Liver (tissue), 9 donors: ENCODE data around the gene AKR1C8. TPM values are rescaled to one million over a fixed set of nuclear protein-coding genes. Genes with fewer than 3 reads are reported as not detected.
"Not testable (repeated sequence)": the region's sequence is repeated elsewhere in the genome, so short reads cannot be mapped to it uniquely, and the experiment has no call there.

Experiments
- DNase-seq: peaks from one replicate; pipeline ENCODE4 v3.0.0-alpha.2; 2017; ENCODE audit warnings: low spot score
- H3K27ac ChIP-seq, 2 donors: one replicate each; pipeline ENCODE4 v1.7.0; 2013; ENCODE audit warnings: inconsistent platforms in 2 of 2, low read length in 2 of 2, control low read depth in 1 of 2, low read depth in 1 of 2, mild to moderate bottlenecking in 1 of 2
- H3K27me3 ChIP-seq, 4 donors: one replicate each; pipeline versions ENCODE4 v1.6.1 to v1.7.0; 2013; ENCODE audit warnings: low read length in 3 of 4, inconsistent platforms in 1 of 4, mild to moderate bottlenecking in 1 of 4, moderate library complexity in 1 of 4; ENCODE audit not compliant: control insufficient read depth in 4 of 4, insufficient read depth in 4 of 4
- H3K36me3 ChIP-seq, 4 donors: one replicate each; pipeline versions ENCODE4 v1.6.1 to v1.7.0; 2013; ENCODE audit warnings: low read length in 3 of 4, mild to moderate bottlenecking in 3 of 4, low read depth in 1 of 4, moderate library complexity in 1 of 4; ENCODE audit not compliant: control insufficient read depth in 4 of 4, insufficient read depth in 3 of 4
- H3K4me1 ChIP-seq, 4 donors: one replicate each; pipeline versions ENCODE4 v1.6.1 to v1.7.0; 2013; ENCODE audit warnings: low read length in 3 of 4, mild to moderate bottlenecking in 3 of 4, moderate library complexity in 1 of 4; ENCODE audit not compliant: control insufficient read depth in 4 of 4, insufficient read depth in 4 of 4
- H3K4me3 ChIP-seq, 3 donors: one replicate each; pipeline versions ENCODE4 v1.6.1 to v1.7.0; 2013; ENCODE audit warnings: low read length in 3 of 3, control low read depth in 1 of 3, low read depth in 1 of 3, mild to moderate bottlenecking in 1 of 3
- H3K9ac ChIP-seq, 2 donors: one replicate each; pipeline ENCODE4 v1.7.0; 2013; ENCODE audit warnings: low read length in 2 of 2, mild to moderate bottlenecking in 2 of 2, moderate library complexity in 2 of 2, control low read depth in 1 of 2, low read depth in 1 of 2
- H3K9me3 ChIP-seq, 4 donors: one replicate each; pipeline versions ENCODE4 v1.6.1 to v1.7.0; 2013; ENCODE audit warnings: low read length in 3 of 4; ENCODE audit not compliant: control insufficient read depth in 4 of 4
- CTCF ChIP-seq: fragments of 150-350 bp; IDR thresholded peaks from 2 replicates; pipeline ENCODE4 v1.5.1; 2017; ENCODE audit warnings: improper control_type of control experiment, low read depth, low read length; ENCODE audit not compliant: missing input control
- EGR1 ChIP-seq, 2 donors: IDR thresholded peaks; 2 replicates each; pipeline ENCODE4 v1.6.1; 2016 to 2018; ENCODE audit warnings: antibody characterized with exemption in 2 of 2, low read depth in 2 of 2
- FOXA1 ChIP-seq: IDR thresholded peaks from 2 replicates; pipeline ENCODE4 v1.6.1; 2016; ENCODE audit warnings: antibody characterized with exemption
- FOXA2 ChIP-seq: IDR thresholded peaks from 2 replicates; pipeline ENCODE4 v1.6.1; 2016; ENCODE audit warnings: antibody characterized with exemption
- GABPA ChIP-seq, 2 donors: IDR thresholded peaks in 1 of 2; conservative IDR thresholded peaks in 1 of 2; 2 replicates each; pipeline ENCODE4 v1.6.1; 2016; ENCODE audit warnings: antibody characterized with exemption in 2 of 2, mild to moderate bottlenecking in 1 of 2, moderate library complexity in 1 of 2
- HNF4A ChIP-seq, 2 donors: conservative IDR thresholded peaks; 2 replicates each; pipeline ENCODE4 v1.6.1; 2016; ENCODE audit warnings: antibody characterized with exemption in 2 of 2, mild to moderate bottlenecking in 2 of 2
- HNF4G ChIP-seq: IDR thresholded peaks from 2 replicates; pipeline ENCODE4 v1.6.1; 2016; ENCODE audit warnings: antibody characterized with exemption
- JUND ChIP-seq, 2 donors: IDR thresholded peaks; 2 replicates each; pipeline ENCODE4 v1.6.1; 2016; ENCODE audit warnings: antibody characterized with exemption in 2 of 2
- MAX ChIP-seq: IDR thresholded peaks from 2 replicates; pipeline ENCODE4 v1.6.1; 2016; ENCODE audit warnings: antibody characterized with exemption
- NR2F2 ChIP-seq: IDR thresholded peaks from 2 replicates; pipeline ENCODE4 v1.6.1; 2016; ENCODE audit warnings: antibody characterized with exemption
- RAD21 ChIP-seq, 2 donors: IDR thresholded peaks; 2 replicates each; pipeline ENCODE4 v1.6.1; 2016; ENCODE audit warnings: antibody characterized with exemption in 2 of 2, mild to moderate bottlenecking in 2 of 2
- REST ChIP-seq: IDR thresholded peaks from 2 replicates; pipeline ENCODE4 v1.6.1; 2016; ENCODE audit warnings: antibody characterized with exemption, mild to moderate bottlenecking
- SP1 ChIP-seq: IDR thresholded peaks from 2 replicates; pipeline ENCODE4 v1.6.1; 2018; ENCODE audit warnings: antibody characterized with exemption, mild to moderate bottlenecking
- TAF1 ChIP-seq: conservative IDR thresholded peaks from 2 replicates; pipeline ENCODE4 v1.6.1; 2016; ENCODE audit warnings: antibody characterized with exemption, mild to moderate bottlenecking
- YY1 ChIP-seq: IDR thresholded peaks from 2 replicates; pipeline ENCODE4 v1.6.1; 2016; ENCODE audit warnings: antibody characterized with exemption, mild to moderate bottlenecking
- ZBTB33 ChIP-seq: IDR thresholded peaks from 2 replicates; pipeline ENCODE4 v1.6.1; 2016; ENCODE audit warnings: antibody characterized with exemption
- WGBS: extraction: QIAGEN DNeasy Blood & Tissue Kit; methylation state at CpG from one replicate; pipeline ENCODE4 v1.1.7; 2013; 5-methylcytosine and 5-hydroxymethylcytosine counted together
- polyA plus RNA-seq, 2 donors: library from polyadenylated mRNA; stranded (reverse) in 1 of 2; unstranded in 1 of 2; fragments of 200-250 nt in 1 of 2; fragments of >200 nt in 1 of 2; fragmentation: Nextera tagmentation in 1 of 2; extraction: Ambion mirVana in 1 of 2; gene quantifications; one replicate each; pipeline versions ENCODE4 v1.2.1 to v1.2.3, GENCODE V29; 2013 to 2015
- total RNA-seq, 2 donors: library from RNA; depleted of rRNA; stranded (reverse); fragments of >200 nt; gene quantifications; one replicate each; pipeline ENCODE4 v1.2.3, GENCODE V29; 2014
- donor health status: healthy.
- donor health status: healthy.
- donor health status: healthy.
- donor health status: healthy.
- donor health status: healthy.

AKR1C8 gene
- total and polyA plus RNA-seq, 4 donors, result 2.5 to 28.5 (median 19.2) TPM; not detected in 1

GRCh38 chr10:5233324-5233723 lies 48.4 kb upstream of the AKR1C8 start:
- Histone ChIP-seq H3K4me1 (peaks cover 5 to 15% (median 9%) of the 10 kb centered on the region in 4 donors), H3K27ac (no peak overlapping the region), H3K9me3 (peaks cover 0 to 14% (median 4%) of the 10 kb centered on the region in 4 donors), H3K9ac (no peak overlapping the region), H3K27me3 (no peaks in the 10 kb centered on the region), H3K36me3 (no peaks in the 10 kb centered on the region), H3K4me3 (peak overlapping the region in 1 of 3 donors; percentile 1)
- 88% methylated on average over 2 of the region's 2 CpGs for WGBS
- TF ChIP-seq MAX, result no peak
- TF ChIP-seq ZBTB33, result no peak
- TF ChIP-seq RAD21 (IDR thresholded peaks at IDR 0.05), result no peak
- no peak for TF ChIP-seq HNF4A (conservative IDR thresholded peaks at IDR 0.05)
- no peak for TF ChIP-seq FOXA2
- DNase-seq, result no peak

- no peak for DNase-seq
- no peak overlapping the region for H3K9ac ChIP-seq
- H3K4me3 ChIP-seq, result no peak overlapping the region
- no peak overlapping the region for H3K27ac ChIP-seq
- no peaks in the 10 kb centered on the region for H3K36me3 ChIP-seq
- H3K9me3 ChIP-seq, result peaks cover 0 to 5% (median 0%) of the 10 kb centered on the region in 4 donors
- no peak for TF ChIP-seq MAX
- TF ChIP-seq HNF4A (conservative IDR thresholded peaks at IDR 0.05), result no peak
- TF ChIP-seq HNF4G, result no peak
- TF ChIP-seq SP1, result no peak
- TF ChIP-seq FOXA2, result no peak
- no peak for TF ChIP-seq CTCF
- no peak for TF ChIP-seq RAD21 (IDR thresholded peaks at IDR 0.05)
- TF ChIP-seq EGR1 (IDR thresholded peaks at IDR 0.05; ENCODE audit: low read depth in 2 of 2), result no peak
- TF ChIP-seq JUND (IDR thresholded peaks at IDR 0.05), result no peak
- no peak for TF ChIP-seq TAF1
- no peak for TF ChIP-seq GABPA (IDR thresholded peaks at IDR 0.05 in 1 of 2, conservative IDR thresholded peaks at IDR 0.05 in 1 of 2)
- TF ChIP-seq ZBTB33, result no peak
- no peak for TF ChIP-seq YY1
- no peak for TF ChIP-seq REST
- no peak for TF ChIP-seq FOXA1
- TF ChIP-seq NR2F2, result no peak
- peaks cover 0 to 6% (median 3%) of the 10 kb centered on the region in 4 donors for H3K4me1 ChIP-seq
- WGBS, result 85% methylated on average over 8 of the region's 8 CpGs
- no peaks in the 10 kb centered on the region for H3K27me3 ChIP-seq
Observed at GRCh38 chr10:5229019-5229418, 44.1 kb upstream of the AKR1C8 start.

- WGBS, result 77% methylated on average over 7 of the region's 7 CpGs
- H3K27me3 ChIP-seq, H3K4me3 ChIP-seq, H3K9me3 ChIP-seq, DNase-seq, H3K27ac ChIP-seq, H3K4me1 ChIP-seq, H3K9ac ChIP-seq: not testable (repeated sequence)
- peaks cover 2 to 23% (median 20%) of the 10 kb centered on the region in 4 donors for H3K36me3 ChIP-seq
Observed at GRCh38 chr10:5222942-5223341, 38.0 kb upstream of the AKR1C8 start.
